Adipocyte (in vitro differentiated cells): ENCODE results near the gene PDZD8.
"Not testable (repeated sequence)": the region's sequence is repeated elsewhere in the genome, so short reads cannot be mapped to it uniquely, and the experiment has no call there.

Source experiments
- DNase-seq: peaks from one replicate; pipeline ENCODE4 v3.0.0-alpha.2; 2015; ENCODE audit warnings: low read depth
- H3K27me3 ChIP-seq: replicated peaks from 2 replicates; pipeline ENCODE4 v1.7.0; 2013; ENCODE audit warnings: mild to moderate bottlenecking, low read length, moderate library complexity; ENCODE audit not compliant: control insufficient read depth, insufficient read depth
- H3K36me3 ChIP-seq: 2 replicates; pipeline ENCODE4 v1.7.0; 2013; ENCODE audit warnings: low read length, mild to moderate bottlenecking, moderate library complexity; ENCODE audit not compliant: control insufficient read depth, insufficient read depth, severe bottlenecking
- H3K4me1 ChIP-seq: 2 replicates; pipeline ENCODE4 v1.7.0; 2013; ENCODE audit warnings: mild to moderate bottlenecking, low read length, moderate library complexity; ENCODE audit not compliant: control insufficient read depth, insufficient read depth
- H3K4me3 ChIP-seq: 2 replicates; pipeline ENCODE4 v1.7.0; 2013; ENCODE audit warnings: mild to moderate bottlenecking, low read length, moderate library complexity
- H3K9ac ChIP-seq: 2 replicates; pipeline ENCODE4 v1.7.0; 2013; ENCODE audit warnings: mild to moderate bottlenecking, low read length, moderate library complexity
- H3K9me3 ChIP-seq: 2 replicates; pipeline ENCODE4 v1.7.0; 2013; ENCODE audit warnings: mild to moderate bottlenecking, low read length, moderate library complexity; ENCODE audit not compliant: control insufficient read depth

Gene PDZD8

DNA sequence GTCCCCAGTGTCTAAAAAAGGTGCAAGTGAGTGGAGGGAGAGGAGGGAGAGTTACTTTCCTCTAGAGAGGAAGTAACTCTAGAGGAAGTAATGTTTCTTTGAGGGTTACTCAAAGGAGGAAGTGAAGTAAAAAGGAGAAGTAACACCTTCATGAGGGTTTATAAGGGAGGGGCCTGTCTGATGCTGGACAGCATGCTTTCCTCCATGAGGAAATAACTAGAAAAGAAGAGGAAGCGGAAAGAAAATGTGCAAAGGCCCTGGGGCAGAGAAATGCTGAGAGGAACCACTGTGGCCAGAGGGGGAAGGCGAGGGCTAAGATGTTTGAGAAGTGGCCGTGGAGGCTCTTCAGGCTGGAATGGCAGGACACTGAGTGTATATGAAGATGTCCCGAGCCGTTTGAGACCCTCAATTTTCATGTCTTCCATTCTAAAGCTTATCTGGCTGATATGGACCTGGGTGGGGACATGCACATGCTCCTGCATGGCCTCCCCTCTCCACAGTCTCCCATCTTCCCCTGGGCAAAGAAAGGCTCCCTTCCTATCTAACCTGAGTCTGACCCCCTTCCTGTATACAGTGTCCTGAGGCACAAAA lies 137.7 kb downstream of the PDZD8 start:
- H3K4me1 ChIP-seq, result no peaks in the 10 kb centered on the region
- DNase-seq, result no peak
- peaks cover 61% of the 10 kb centered on the region for H3K27me3 ChIP-seq

DNA sequence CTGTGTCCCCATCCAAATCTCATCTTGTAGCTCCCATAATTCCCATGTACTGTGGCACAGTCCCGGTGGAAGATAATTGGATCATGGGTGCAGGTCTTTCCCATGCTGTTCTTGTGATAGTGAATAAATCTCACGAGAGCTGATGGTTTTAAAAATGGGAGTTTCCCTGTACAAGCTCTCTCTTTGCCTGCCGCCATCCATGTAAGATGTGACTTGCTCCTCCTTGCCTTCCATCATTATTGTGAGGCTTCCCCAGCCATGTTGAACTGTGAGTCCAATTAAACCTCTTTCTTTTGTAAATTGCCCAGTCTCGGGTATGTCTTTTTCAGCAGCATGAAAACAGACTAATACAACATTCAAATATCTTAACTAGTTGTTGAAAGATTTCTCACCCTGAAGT lies 145.1 kb downstream of the PDZD8 start:
- H3K27me3 ChIP-seq, result peaks cover 71% of the 10 kb centered on the region
- not testable (repeated sequence) for H3K36me3 ChIP-seq, DNase-seq, H3K4me1 ChIP-seq, H3K4me3 ChIP-seq, H3K9me3 ChIP-seq, H3K9ac ChIP-seq

More for the DNA sequence above, 137.7 kb downstream of the PDZD8 start:
- Histone ChIP-seq H3K4me3 (no peak overlapping the region), H3K9me3 (no peaks in the 10 kb centered on the region), H3K9ac (no peak overlapping the region), H3K36me3 (no peaks in the 10 kb centered on the region)

DNA sequence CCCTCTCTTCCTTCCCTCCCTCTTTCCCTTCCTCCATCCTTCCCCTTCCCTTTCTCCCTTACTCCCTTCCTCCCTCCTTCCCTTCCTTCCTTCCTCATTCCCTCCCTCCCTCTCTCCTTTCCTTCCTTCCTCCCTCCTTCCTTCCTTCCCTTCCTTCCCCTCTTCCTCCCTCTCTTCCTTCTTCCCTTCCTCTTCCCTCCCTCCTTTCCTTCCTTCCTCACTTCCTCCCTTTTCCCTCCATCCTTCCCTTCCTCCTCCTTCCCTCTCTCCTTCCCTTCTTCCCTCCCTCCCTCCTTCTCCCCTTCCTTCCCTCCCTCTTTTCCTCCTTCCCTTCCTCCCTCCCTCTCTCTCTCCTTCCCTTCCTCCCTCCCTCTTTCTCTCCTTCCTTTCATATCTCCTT lies 147.0 kb downstream of the PDZD8 start:
- Histone ChIP-seq H3K27me3 (peaks cover 78% of the 10 kb centered on the region), H3K9ac (no peak overlapping the region), H3K36me3 (no peaks in the 10 kb centered on the region), H3K4me1 (no peaks in the 10 kb centered on the region), H3K9me3 (peaks cover 8% of the 10 kb centered on the region), H3K4me3 (no peak overlapping the region)
- DNase-seq, result no peak
